HG02588 (cell line): ENCODE data around the gene SPON2.
A peak's percentile ranks its signal among the peaks of the same experiment; 100 is the strongest.
"Not testable (repeated sequence)": the region's sequence is repeated elsewhere in the genome, so short reads cannot be mapped to it uniquely, and the experiment has no call there.

Experiments used
- ATAC-seq: cut with Tn5 transposase; IDR thresholded peaks from one replicate; pipeline ENCODE4 v1.9.1; 2021; ENCODE audit warnings: mild to moderate bottlenecking, moderate library complexity; ENCODE audit not compliant: unreplicated experiment

Gene SPON2

DNA sequence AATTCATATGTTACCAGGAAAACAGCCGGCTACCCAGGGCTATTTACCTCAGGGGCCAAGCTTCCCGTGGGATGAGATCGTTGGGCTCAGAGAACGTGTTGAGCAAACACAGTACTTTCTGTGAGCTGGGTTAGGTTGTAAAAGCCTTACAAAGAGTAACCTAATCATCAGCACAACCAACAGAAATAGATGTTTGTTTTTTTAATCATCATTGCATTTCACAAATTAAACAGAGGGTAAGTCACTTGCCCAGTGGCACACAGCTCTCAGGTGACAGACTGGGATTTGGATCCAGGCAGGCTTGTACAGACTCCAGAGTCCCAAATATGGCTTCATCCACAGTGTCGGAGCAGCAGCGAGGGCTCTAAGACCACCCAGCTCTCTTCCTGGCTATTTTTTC lies 20.1 kb downstream of the SPON2 start:
- no peak for ATAC-seq

GRCh38 chr4:1151541-1151940 lies 20.8 kb downstream of the SPON2 start:
- ATAC-seq, result no peak

DNA sequence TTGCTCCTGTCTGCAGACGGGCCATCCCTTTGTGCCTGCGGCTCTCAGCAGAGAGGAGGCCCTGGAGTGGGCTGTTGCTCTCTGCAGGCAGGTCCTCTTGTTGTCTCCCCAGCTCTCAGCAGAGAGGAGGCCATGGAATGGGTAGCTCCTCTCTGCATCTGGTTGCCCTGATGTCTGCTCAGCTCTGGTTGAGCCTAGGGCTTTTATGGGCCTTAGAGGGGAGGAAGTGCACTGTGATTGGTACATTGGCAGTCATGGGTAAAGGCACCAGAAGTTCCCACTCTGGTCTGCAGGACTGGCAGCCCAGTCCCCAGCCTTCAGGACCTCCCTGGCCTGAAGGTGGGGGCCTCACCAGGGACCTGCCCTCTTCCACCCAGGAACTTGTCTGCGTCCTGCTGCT lies 21.5 kb downstream of the SPON2 start:
- no peak for ATAC-seq

GRCh38 chr4:1139860-1140259 lies 32.5 kb downstream of the SPON2 start:
- no peak for ATAC-seq

- no peak for ATAC-seq
Measured at GRCh38 chr4:1137850-1138249, 34.5 kb downstream of the SPON2 start.

DNA sequence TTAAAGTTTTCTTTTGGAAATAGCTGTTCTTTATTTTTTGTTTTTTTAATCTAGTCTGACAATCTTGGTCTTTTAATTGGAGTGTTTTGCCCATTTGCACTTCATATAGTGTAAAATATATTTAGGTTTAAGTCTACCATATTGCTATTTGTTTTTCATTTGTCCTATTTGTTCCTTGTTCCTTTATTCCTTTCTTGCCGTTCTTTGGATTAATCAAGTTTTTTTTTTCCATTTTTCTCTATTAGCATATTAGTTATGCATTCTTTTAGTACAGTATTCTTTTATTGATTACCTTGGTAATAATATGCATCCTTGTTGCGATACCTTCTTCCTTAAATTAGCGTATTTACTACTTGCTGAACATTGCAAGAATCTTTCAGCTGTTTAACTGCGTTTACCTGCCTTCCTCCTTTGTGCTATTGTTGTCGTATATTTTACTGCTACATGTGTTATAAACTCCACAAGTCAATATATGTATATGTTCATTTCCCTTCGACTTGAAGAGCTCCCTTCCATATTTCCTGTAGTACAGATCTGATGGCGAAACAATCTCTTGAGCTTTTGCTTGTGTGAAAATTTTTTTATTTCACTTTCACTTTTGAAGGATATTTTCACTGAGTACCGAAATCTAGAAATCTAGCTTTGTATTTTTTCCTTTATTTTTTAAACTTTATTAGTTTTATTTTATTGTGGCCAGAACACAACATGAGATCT lies 35.2 kb downstream of the SPON2 start:
- ATAC-seq, result no peak

DNA sequence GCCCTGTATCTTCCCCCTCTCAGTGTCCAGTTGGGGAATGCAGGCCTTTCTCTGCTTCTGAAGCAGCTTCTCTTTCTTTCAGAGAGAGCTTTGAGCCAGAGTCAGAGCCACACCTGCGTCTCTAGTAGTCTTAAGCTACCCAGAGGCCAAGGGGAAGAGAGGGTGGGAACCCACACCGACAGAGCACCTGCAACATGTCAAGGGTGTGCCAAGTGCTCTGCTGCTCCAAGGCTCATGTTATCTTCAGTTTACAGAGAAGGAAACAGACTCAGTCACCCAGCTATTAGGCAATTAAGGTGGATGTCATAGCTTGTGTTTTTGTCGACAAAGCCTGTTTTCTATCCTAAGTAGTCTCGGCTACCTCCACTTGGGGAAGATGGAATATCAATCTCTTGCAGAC lies 36.3 kb downstream of the SPON2 start:
- ATAC-seq, result no peak

GRCh38 chr4:1133033-1133432 lies 39.4 kb downstream of the SPON2 start:
- ATAC-seq, result no peak

DNA sequence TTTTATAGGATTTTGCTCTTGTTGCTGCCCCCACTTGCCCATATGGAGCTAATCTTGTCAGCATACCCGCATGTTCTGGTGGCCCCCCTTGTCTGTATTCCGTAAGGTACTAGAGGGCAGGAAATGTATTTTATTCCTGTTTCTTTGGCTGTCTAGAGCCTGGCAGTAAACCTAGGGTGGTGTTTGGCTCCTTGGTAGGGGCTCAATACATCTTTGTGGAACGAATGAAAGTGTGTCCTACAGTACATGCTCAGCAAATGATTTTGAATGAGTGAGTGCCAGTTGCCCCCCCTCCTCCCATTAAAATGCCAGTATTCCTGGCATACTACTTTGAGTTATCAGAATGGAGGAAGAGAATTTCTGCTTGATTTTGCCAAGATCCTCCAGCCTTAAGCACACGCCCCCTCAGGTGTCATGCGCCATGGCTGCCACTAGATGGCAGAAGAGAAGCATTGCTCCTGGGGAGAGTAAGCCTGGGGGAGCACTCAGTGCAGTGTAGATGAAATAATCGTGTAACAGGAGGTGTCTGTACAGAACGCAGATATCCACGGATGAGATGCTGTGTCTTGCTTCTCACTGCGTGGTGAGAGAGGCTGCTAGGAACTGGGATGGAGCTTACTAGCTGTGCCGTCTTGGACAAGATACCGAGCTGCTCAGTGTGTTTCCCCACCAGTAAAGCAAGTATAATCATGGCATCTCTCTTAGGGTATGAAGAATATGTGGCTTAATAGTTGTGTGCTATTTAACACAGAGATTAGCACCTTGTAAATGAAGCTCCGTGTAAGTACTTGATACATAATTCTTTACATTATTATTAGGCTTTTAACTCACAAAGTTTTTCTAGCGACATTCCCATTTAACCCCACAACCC lies 41.8 kb downstream of the SPON2 start:
- ATAC-seq, result peak; percentile 67

GRCh38 chr4:1126506-1126905 lies 45.9 kb downstream of the SPON2 start:
- no peak for ATAC-seq

DNA sequence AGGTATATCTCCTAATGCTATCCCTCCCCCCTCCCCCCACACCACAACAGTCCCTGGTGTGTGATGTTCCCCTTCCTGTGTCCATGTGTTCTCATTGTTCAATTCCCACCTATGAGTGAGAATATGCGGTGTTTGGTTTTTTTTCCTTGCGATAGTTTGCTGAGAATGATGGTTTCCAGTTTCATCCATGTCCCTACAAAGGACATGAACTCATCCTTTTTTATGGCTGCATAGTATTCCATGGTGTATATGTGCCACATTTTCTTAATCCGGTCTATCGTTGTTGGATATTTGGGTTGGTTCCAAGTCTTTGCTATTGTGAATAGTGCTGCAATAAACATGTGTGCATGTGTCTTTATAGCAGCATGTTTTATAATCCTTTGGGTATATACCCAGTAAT lies 46.9 kb downstream of the SPON2 start:
- ATAC-seq, result not testable (repeated sequence)

GRCh38 chr4:1124818-1125217 lies 47.6 kb downstream of the SPON2 start:
- no peak for ATAC-seq

GRCh38 chr4:1122505-1122904 lies 49.9 kb downstream of the SPON2 start:
- no peak for ATAC-seq
